WTC11 (cell line): ENCODE results near the gene GNAS.

Experiments
- CREB1 ChIP-seq: sonication (generic); formaldehyde crosslinking; IDR thresholded peaks from 2 replicates; pipeline ENCODE4 v1.8.0; 2023; ENCODE audit warnings: mild to moderate bottlenecking, missing genetic modification reagents
- HMGXB4 ChIP-seq: sonication (generic); formaldehyde crosslinking; IDR thresholded peaks from 2 replicates; pipeline ENCODE4 v1.8.1; 2023; ENCODE audit warnings: mild to moderate bottlenecking, moderate library complexity, missing genetic modification reagents
- JUN ChIP-seq: sonication (generic); formaldehyde crosslinking; IDR thresholded peaks from 2 replicates; pipeline ENCODE4 v1.8.0; 2023; ENCODE audit warnings: mild to moderate bottlenecking, missing genetic modification reagents
- ZNF263 ChIP-seq: sonication (generic); formaldehyde crosslinking; IDR thresholded peaks from 2 replicates; pipeline ENCODE4 v1.8.1; 2022; ENCODE audit warnings: low read depth, mild to moderate bottlenecking, moderate library complexity, missing genetic modification reagents
- ZNF671 ChIP-seq: fragments of 250-450 bp; sonication (Bioruptor Pico); IDR thresholded peaks from 2 replicates; pipeline ENCODE4 v1.8.0; 2021; ENCODE audit warnings: mild to moderate bottlenecking
- TF ChIP-seq, protein P1 (sequence below): fragments of 200-600 bp; IDR thresholded peaks from 2 replicates; pipeline ENCODE4 v1.8.0; 2022; ENCODE audit warnings: antibody characterized with exemption
- TF ChIP-seq, protein P2 (sequence below): sonication (generic); formaldehyde crosslinking; IDR thresholded peaks from 2 replicates; pipeline ENCODE4 v1.8.1; 2023; ENCODE audit warnings: mild to moderate bottlenecking, missing genetic modification reagents, moderate library complexity

GRCh38 chr20:58828136-58828535 lies 24.4 kb upstream of the GNAS start:
- TF ChIP-seq, protein P1, sequence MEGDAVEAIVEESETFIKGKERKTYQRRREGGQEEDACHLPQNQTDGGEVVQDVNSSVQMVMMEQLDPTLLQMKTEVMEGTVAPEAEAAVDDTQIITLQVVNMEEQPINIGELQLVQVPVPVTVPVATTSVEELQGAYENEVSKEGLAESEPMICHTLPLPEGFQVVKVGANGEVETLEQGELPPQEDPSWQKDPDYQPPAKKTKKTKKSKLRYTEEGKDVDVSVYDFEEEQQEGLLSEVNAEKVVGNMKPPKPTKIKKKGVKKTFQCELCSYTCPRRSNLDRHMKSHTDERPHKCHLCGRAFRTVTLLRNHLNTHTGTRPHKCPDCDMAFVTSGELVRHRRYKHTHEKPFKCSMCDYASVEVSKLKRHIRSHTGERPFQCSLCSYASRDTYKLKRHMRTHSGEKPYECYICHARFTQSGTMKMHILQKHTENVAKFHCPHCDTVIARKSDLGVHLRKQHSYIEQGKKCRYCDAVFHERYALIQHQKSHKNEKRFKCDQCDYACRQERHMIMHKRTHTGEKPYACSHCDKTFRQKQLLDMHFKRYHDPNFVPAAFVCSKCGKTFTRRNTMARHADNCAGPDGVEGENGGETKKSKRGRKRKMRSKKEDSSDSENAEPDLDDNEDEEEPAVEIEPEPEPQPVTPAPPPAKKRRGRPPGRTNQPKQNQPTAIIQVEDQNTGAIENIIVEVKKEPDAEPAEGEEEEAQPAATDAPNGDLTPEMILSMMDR = no peak
- TF ChIP-seq JUN (no peak), HMGXB4 (no peak), ZNF263 (CRISPR knock-in tag) (no peak), ZNF671 (CRISPR knock-in tag) (no peak), CREB1 (no peak)
- TF ChIP-seq, protein P2, sequence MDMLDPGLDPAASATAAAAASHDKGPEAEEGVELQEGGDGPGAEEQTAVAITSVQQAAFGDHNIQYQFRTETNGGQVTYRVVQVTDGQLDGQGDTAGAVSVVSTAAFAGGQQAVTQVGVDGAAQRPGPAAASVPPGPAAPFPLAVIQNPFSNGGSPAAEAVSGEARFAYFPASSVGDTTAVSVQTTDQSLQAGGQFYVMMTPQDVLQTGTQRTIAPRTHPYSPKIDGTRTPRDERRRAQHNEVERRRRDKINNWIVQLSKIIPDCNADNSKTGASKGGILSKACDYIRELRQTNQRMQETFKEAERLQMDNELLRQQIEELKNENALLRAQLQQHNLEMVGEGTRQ (CRISPR knock-in tag) = no peak
